K562 (cell line): ENCODE data around the gene N4BP2. TPM values are rescaled to one million over a fixed set of nuclear protein-coding genes. Genes with fewer than 3 reads are reported as not detected.

Experiments used
- ATAC-seq: fragments of 200-7000 bp; cut with Tn5 transposase; 3 replicates; pipeline ENCODE4 v1.9.1; 2020; ENCODE audit warnings: moderate library complexity
- BruUV-seq: library from RNA; stranded (reverse); fragments of 400-500 nt; replicated peaks from 2 replicates; lab custom pipeline; 2021; lab: Mats Ljungman, UMichigan
- CTCF ChIA-PET: fragments of 300-600 bp; formaldehyde crosslinking; extraction: SDS; loops from one replicate; lab custom pipeline; 2021; ENCODE audit warnings: low intra/inter-chr PET ratio; lab: Yijun Ruan, JAX
- POLR2A ChIA-PET: fragments of 300-600, 350-650 bp; sonication (Branson Sonifier 250); formaldehyde crosslinking; extraction: SDS; loops from one replicate; lab custom pipeline; 2021; ENCODE audit warnings: antibody characterized with exemption, inconsistent platforms; lab: Yijun Ruan, JAX
- DNase-seq, 4 experiments: peaks; one replicate each; pipeline versions ENCODE4 v3.0.0 to v3.0.0-alpha.2; 2011 to 2018; ENCODE audit warnings: low spot score in 3 of 4, mixed read lengths in 3 of 4; ENCODE audit errors: extremely low read depth in 1 of 4
- FAIRE-seq: peaks from 2 replicates; lab custom pipeline; 2011; peaks lifted over from hg19 to GRCh38; lab: Jason Lieb, UNC
- H2AFZ ChIP-seq: 2 replicates; pipeline ENCODE4 v1.6.0; 2011; ENCODE audit warnings: low read depth, low read length, control low read depth, inconsistent platforms
- H3K27ac ChIP-seq: fragments of 200-600 bp; 3 replicates; pipeline ENCODE4 v1.8.0; 2011; ENCODE audit warnings: low read depth, mild to moderate bottlenecking, control low read depth, inconsistent platforms, low read length, moderate library complexity, mixed read lengths; ENCODE audit errors: extremely low read depth
- H3K27me3 ChIP-seq, 2 experiments: fragments of 300-600 bp in 1 of 2; 2 replicates in 1 of 2; 3 replicates in 1 of 2; pipeline versions ENCODE4 v1.6.0 to v1.8.0; 2011; ENCODE audit warnings: inconsistent platforms in 2 of 2, low read length in 2 of 2, mild to moderate bottlenecking in 1 of 2, mixed read lengths in 1 of 2, moderate library complexity in 1 of 2; ENCODE audit not compliant: control insufficient read depth in 2 of 2, insufficient read depth in 2 of 2
- H3K36me3 ChIP-seq: fragments of 300-600 bp; 3 replicates; pipeline ENCODE4 v1.8.0; 2011; ENCODE audit warnings: mild to moderate bottlenecking, low read length, inconsistent platforms; ENCODE audit not compliant: control insufficient read depth, insufficient read depth
- H3K4me1 ChIP-seq, 2 experiments: fragments of 200-600 bp in 1 of 2; replicated peaks in 1 of 2; 2 replicates in 1 of 2; 3 replicates in 1 of 2; pipeline versions ENCODE4 v1.5.1 to v1.8.0; 2011; ENCODE audit warnings: inconsistent platforms in 2 of 2, low read length in 2 of 2, mild to moderate bottlenecking in 1 of 2, mixed read lengths in 1 of 2, moderate library complexity in 1 of 2; ENCODE audit not compliant: control insufficient read depth in 2 of 2, insufficient read depth in 2 of 2
- H3K4me2 ChIP-seq: 2 replicates; pipeline ENCODE4 v1.6.1; 2011; ENCODE audit warnings: low read length, control low read depth, inconsistent platforms, mixed read lengths; ENCODE audit not compliant: insufficient read depth
- H3K4me3 ChIP-seq: fragments of 200-600 bp; sonication (generic), shearing (Covaris generic); 2 replicates; pipeline ENCODE4 v1.5.1; 2016; ENCODE audit warnings: control low read depth, inconsistent platforms
- H3K79me2 ChIP-seq: fragments of 200-600 bp; 3 replicates; pipeline ENCODE4 v1.8.0; 2011; ENCODE audit warnings: low read length, inconsistent platforms; ENCODE audit not compliant: control insufficient read depth, insufficient read depth
- H3K9ac ChIP-seq, 2 experiments: 2 replicates each; pipeline versions ENCODE4 v1.6.0 to v1.6.1; 2011; ENCODE audit warnings: low read depth in 2 of 2, low read length in 2 of 2, control low read depth in 1 of 2, inconsistent platforms in 1 of 2, mild to moderate bottlenecking in 1 of 2, mixed read lengths in 1 of 2; ENCODE audit not compliant: insufficient read depth in 1 of 2
- H3K9me1 ChIP-seq: one replicate; pipeline ENCODE4 v1.6.0; 2011; ENCODE audit warnings: inconsistent platforms, mild to moderate bottlenecking, low read length, moderate library complexity; ENCODE audit not compliant: control insufficient read depth, insufficient read depth
- H3K9me3 ChIP-seq: replicated peaks from 2 replicates; pipeline ENCODE4 v1.5.1; 2011; ENCODE audit warnings: low read depth, low read length, inconsistent platforms; ENCODE audit not compliant: control insufficient read depth, insufficient read depth
- H4K20me1 ChIP-seq: replicated peaks from 2 replicates; pipeline ENCODE4 v1.6.1; 2011; ENCODE audit warnings: low read length, inconsistent platforms, mixed read lengths; ENCODE audit not compliant: control insufficient read depth, insufficient read depth
- CGGBP1 ChIP-seq: fragments of 250-450 bp; sonication (Bioruptor Pico); IDR thresholded peaks from 2 replicates; pipeline ENCODE4 v1.9.0; 2021; ENCODE audit warnings: mild to moderate bottlenecking
- E2F8 ChIP-seq: fragments of 450-650 bp; IDR thresholded peaks from 2 replicates; pipeline ENCODE4 v1.7.1; 2018; ENCODE audit warnings: mild to moderate bottlenecking, low read depth; ENCODE audit not compliant: partially characterized antibody
- ELF2 ChIP-seq: fragments of 250-450 bp; sonication (Bioruptor Pico); IDR thresholded peaks from 2 replicates; pipeline ENCODE4 v1.5.0; 2021; ENCODE audit warnings: mild to moderate bottlenecking
- FOXA3 ChIP-seq, 2 experiments: fragments of 450-650 bp in 1 of 2; sonication (generic) in 1 of 2; formaldehyde crosslinking; IDR thresholded peaks in 1 of 2; conservative IDR thresholded peaks in 1 of 2; 2 replicates each; pipeline versions ENCODE4 v1.4.0 to v1.8.0; 2020 to 2022; ENCODE audit warnings: mild to moderate bottlenecking in 2 of 2, missing genetic modification reagents in 1 of 2
- GTF3C2 ChIP-seq: IDR thresholded peaks from 3 replicates; pipeline ENCODE4 v1.6.1; 2011; ENCODE audit warnings: borderline replicate concordance, mild to moderate bottlenecking, moderate library complexity; ENCODE audit not compliant: insufficient read length; ENCODE audit errors: extremely low read depth
- JUN ChIP-seq, 2 experiments: sonication (generic) in 1 of 2; formaldehyde crosslinking in 1 of 2; IDR thresholded peaks; 2 replicates each; pipeline versions ENCODE4 v1.6.1 to v1.8.0; 2012 to 2022; ENCODE audit warnings: borderline replicate concordance in 2 of 2, mild to moderate bottlenecking in 2 of 2, improper control_type of control experiment in 1 of 2, low read depth in 1 of 2, low read length in 1 of 2, missing genetic modification reagents in 1 of 2
- MAX ChIP-seq: sonication (generic); formaldehyde crosslinking; IDR thresholded peaks from 2 replicates; pipeline ENCODE4 v1.9.0; 2022; ENCODE audit warnings: mild to moderate bottlenecking, missing genetic modification reagents
- MCM3 ChIP-seq: fragments of 450-650 bp; IDR thresholded peaks from 2 replicates; pipeline ENCODE4 v1.6.1; 2016
- MTA2 ChIP-seq: fragments of 450-650 bp; IDR thresholded peaks from 2 replicates; pipeline ENCODE4 v1.6.1; 2016; ENCODE audit warnings: low read depth
- NUFIP1 ChIP-seq: fragments of 450-650 bp; IDR thresholded peaks from 2 replicates; pipeline ENCODE4 v1.6.1; 2018; ENCODE audit not compliant: partially characterized antibody
- RHOXF2B ChIP-seq: fragments of 250-450 bp; sonication (Bioruptor Pico); conservative IDR thresholded peaks from 2 replicates; pipeline ENCODE4 v1.5.1; 2021
- TCF7L2 ChIP-seq: fragments of 150-350 bp; IDR thresholded peaks from 2 replicates; pipeline ENCODE4 v1.6.1; 2016; ENCODE audit warnings: low read depth, mild to moderate bottlenecking, low read length, moderate library complexity
- VEZF1 ChIP-seq: fragments of 200-800 bp; sonication (Bioruptor generic); IDR thresholded peaks from 2 replicates; pipeline ENCODE4 v1.6.1; 2017; ENCODE audit warnings: missing genetic modification characterization, missing compliant biosample characterization
- ZNF143 ChIP-seq: sonication (generic); formaldehyde crosslinking; IDR thresholded peaks from 2 replicates; pipeline ENCODE4 v1.9.0; 2022; ENCODE audit warnings: mild to moderate bottlenecking, missing genetic modification reagents
- ZNF184 ChIP-seq: sonication (generic); formaldehyde crosslinking; IDR thresholded peaks from 2 replicates; pipeline ENCODE4 v1.5.0; 2020; ENCODE audit warnings: missing genetic modification reagents
- WGBS: fragments of 100-300 bp; shearing (Covaris generic); methylation state at CpG from one replicate; pipeline ENCODE4 v1.1.6; 2016; ENCODE audit warnings: low coverage, mixed read lengths; ENCODE audit not compliant: insufficient coverage; ENCODE audit errors: missing lambda C conversion rate; 5-methylcytosine and 5-hydroxymethylcytosine counted together
- in situ Hi-C: fragments of 300-500 bp; cut with MboI; formaldehyde crosslinking; loops from 4 replicates; pipeline ENCODE4 v1.15.0; 2018; ENCODE audit warnings: inconsistent platforms, mixed read lengths
- intact Hi-C: fragments of 100-400 bp; cut with micrococcal nuclease; formaldehyde crosslinking; loops from 2 replicates; pipeline ENCODE4 v1.14.2; 2022
- polyA plus RNA-seq, 8 experiments: library from polyadenylated mRNA; depleted of rRNA in 4 of 8; stranded (reverse) in 5 of 8; unstranded in 3 of 8; fragments of >200 nt; fragmentation: Nextera tagmentation in 2 of 8; fragmentation: Illumina TruSeq in 1 of 8; extraction: Ambion mirVana in 2 of 8; extraction: Trizol in 1 of 8; gene quantifications; 2 replicates each; pipeline versions ENCODE4 v1.2.1 to v1.2.3, GENCODE V29; 2011 to 2014; ENCODE audit warnings: inconsistent platforms in 1 of 8, missing spikeins in 1 of 8
- total RNA-seq, 7 experiments: library from RNA; depleted of rRNA in 6 of 7; stranded (reverse); fragments of >200 nt in 6 of 7; fragmentation: Illumina TruSeq in 2 of 7; extraction: Trizol in 2 of 7; gene quantifications; 2 replicates each; pipeline versions ENCODE4 v1.2.1 to v1.2.3, GENCODE V29; 2011 to 2021; ENCODE audit warnings: low replicate concordance in 1 of 7

Gene N4BP2
- total and polyA plus RNA-seq, 9 of the 15 experiments (the other 6 are each of a cell fraction or from before 2014, with no cell fraction given), result 2.7 to 12.6 (median 7.6) TPM

DNA sequence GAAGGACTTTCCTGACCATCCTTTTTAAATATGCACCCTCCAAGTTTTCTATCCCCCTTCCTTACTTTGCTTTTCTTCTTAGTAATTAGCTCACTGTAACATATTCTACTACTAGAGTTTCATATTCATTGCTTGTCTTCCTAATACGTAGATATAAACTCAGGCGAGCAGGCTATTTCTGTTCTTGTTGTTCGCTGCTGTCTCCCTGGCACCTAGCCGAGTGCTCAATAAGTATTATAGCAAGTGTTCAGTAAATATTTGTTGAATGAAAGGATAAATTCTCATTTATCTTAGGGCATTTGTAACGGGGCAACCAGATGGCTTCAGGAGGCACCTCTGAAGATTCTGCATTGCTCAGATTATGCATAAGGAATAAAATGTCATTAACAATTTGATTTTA is 133.4 kb downstream of the N4BP2 start:
- 79% methylated on average over 5 of the region's 5 CpGs for WGBS
- FAIRE-seq (no peak), DNase-seq (no peak), ATAC-seq (no peak)
- no peaks in the 10 kb centered on the region for H3K27me3 ChIP-seq
- no peaks in the 10 kb centered on the region for H3K9me1 ChIP-seq
- no peak overlapping the region for H3K9ac ChIP-seq
- ChIA-PET CTCF (no interaction called here), POLR2A (interaction anchor here (1.0 kb wide), 1 partner anchor 11 kb away, joined by 3 read pairs; no protein-coding TSS in a partner anchor)
- H3K79me2 ChIP-seq, result no peaks in the 10 kb centered on the region
- no peaks in the 10 kb centered on the region for H4K20me1 ChIP-seq
- peaks cover 17 to 33% of the 10 kb centered on the region in 2 experiments for H3K4me1 ChIP-seq
- H3K4me3 ChIP-seq, result no peak overlapping the region
- no TSS peak for BruUV-seq
- H3K36me3 ChIP-seq, result no peaks in the 10 kb centered on the region
- H3K4me2 ChIP-seq, result no peak overlapping the region
- no peaks in the 10 kb centered on the region for H3K9me3 ChIP-seq
- H3K27ac ChIP-seq, result no peak overlapping the region
- intact Hi-C loops (no loop called here), in situ Hi-C loops (no loop called here)
- H2AFZ ChIP-seq, result 0 out of 2 replicates have a peak overlapping the region, but pooled peaks have one; percentile 80
- TF ChIP-seq GTF3C2 (no peak), NUFIP1 (no peak), MTA2 (no peak), MAX (CRISPR knock-in tag) (no peak), E2F8 (no peak), ZNF143 (no peak), VEZF1 (CRISPR knock-in tag) (no peak), ELF2 (CRISPR knock-in tag) (no peak), TCF7L2 (no peak), CGGBP1 (no peak), ZNF184 (no peak), MCM3 (no peak), RHOXF2B (CRISPR knock-in tag) (no peak), FOXA3 (CRISPR knock-in tag; conservative IDR thresholded peaks at IDR 0.05 in 1 of 2, IDR thresholded peaks at IDR 0.05 in 1 of 2) (no peak), JUN (IDR thresholded peaks at IDR 0.05; ENCODE audit: borderline replicate concordance, low read depth, low read length) (no peak), JUN (CRISPR knock-in tag; IDR thresholded peaks at IDR 0.05; ENCODE audit: borderline replicate concordance) (no peak)
